Vagina (tissue), 2 donors: ENCODE results near the gene PDE4D. TPM values are rescaled to one million over a fixed set of nuclear protein-coding genes. Genes with fewer than 3 reads are reported as not detected.

Source experiments
- DNase-seq, 2 donors: peaks; one replicate each; pipeline ENCODE4 v3.0.0-alpha.2; 2017; ENCODE audit errors: extremely low spot score in 2 of 2
- H3K27ac ChIP-seq: fragments of 200-600 bp; sonication (generic); one replicate; pipeline ENCODE4 v1.5.1; 2019
- H3K27me3 ChIP-seq: fragments of 200-600 bp; sonication (generic); one replicate; pipeline ENCODE4 v1.5.1; 2019
- H3K36me3 ChIP-seq, 2 donors: fragments of 200-600 bp; sonication (generic); one replicate each; pipeline ENCODE4 v1.5.1; 2017 to 2019
- H3K4me1 ChIP-seq: fragments of 200-600 bp; sonication (generic); one replicate; pipeline ENCODE4 v1.5.1; 2019
- H3K4me3 ChIP-seq, 2 donors: fragments of 200-600 bp; sonication (generic); 1 replicate in 1 of 2; 2 replicates in 1 of 2; pipeline ENCODE4 v1.5.1; 2016 to 2019
- H3K9me3 ChIP-seq: fragments of 200-600 bp; sonication (generic); one replicate; pipeline ENCODE4 v1.5.1; 2019
- POLR2A ChIP-seq, 2 donors: fragments of 450-650 bp; IDR thresholded peaks; one replicate each; pipeline ENCODE4 v1.6.1; 2017; ENCODE audit warnings: antibody characterized with exemption in 2 of 2, mild to moderate bottlenecking in 2 of 2, moderate library complexity in 2 of 2
- POLR2AphosphoS5 ChIP-seq, 2 donors: sonication (generic); formaldehyde crosslinking; IDR thresholded peaks; one replicate each; pipeline ENCODE4 v1.9.0; 2017; ENCODE audit warnings: antibody characterized with exemption in 2 of 2, mild to moderate bottlenecking in 2 of 2, low read depth in 1 of 2; ENCODE audit not compliant: insufficient read depth in 1 of 2
- intact Hi-C: fragments of 100-400 bp; cut with DNase I; formaldehyde crosslinking; loops from one replicate; pipeline ENCODE4 v1.15.1; 2023
- total RNA-seq: library from RNA; depleted of rRNA; stranded (reverse); fragments of >200 nt; gene quantifications from one replicate; pipeline ENCODE4 v1.2.3, GENCODE V29; 2016
- TF ChIP-seq, protein P1 (sequence below), 3 experiments: fragments of 450-650 bp in 2 of 3; fragments of 200-600 bp in 1 of 3; sonication (generic) in 1 of 3; IDR thresholded peaks; one replicate each; pipeline ENCODE4 v1.5.1; 2017 to 2019; ENCODE audit warnings: antibody characterized with exemption in 3 of 3, mild to moderate bottlenecking in 2 of 3, moderate library complexity in 2 of 3

PDE4D gene
- total RNA-seq, 1 donor from 2014 or later, result 86.9 TPM

GRCh38 chr5:59098743-59099142 lies 794.8 kb downstream of the PDE4D start:
- Histone ChIP-seq H3K9me3 (no peaks in the 10 kb centered on the region), H3K27ac (no peak overlapping the region), H3K36me3 (no peaks in the 10 kb centered on the region), H3K4me1 (peaks cover 30% of the 10 kb centered on the region), H3K4me3 (no peak overlapping the region), H3K27me3 (no peaks in the 10 kb centered on the region)
- TF ChIP-seq, protein P1, sequence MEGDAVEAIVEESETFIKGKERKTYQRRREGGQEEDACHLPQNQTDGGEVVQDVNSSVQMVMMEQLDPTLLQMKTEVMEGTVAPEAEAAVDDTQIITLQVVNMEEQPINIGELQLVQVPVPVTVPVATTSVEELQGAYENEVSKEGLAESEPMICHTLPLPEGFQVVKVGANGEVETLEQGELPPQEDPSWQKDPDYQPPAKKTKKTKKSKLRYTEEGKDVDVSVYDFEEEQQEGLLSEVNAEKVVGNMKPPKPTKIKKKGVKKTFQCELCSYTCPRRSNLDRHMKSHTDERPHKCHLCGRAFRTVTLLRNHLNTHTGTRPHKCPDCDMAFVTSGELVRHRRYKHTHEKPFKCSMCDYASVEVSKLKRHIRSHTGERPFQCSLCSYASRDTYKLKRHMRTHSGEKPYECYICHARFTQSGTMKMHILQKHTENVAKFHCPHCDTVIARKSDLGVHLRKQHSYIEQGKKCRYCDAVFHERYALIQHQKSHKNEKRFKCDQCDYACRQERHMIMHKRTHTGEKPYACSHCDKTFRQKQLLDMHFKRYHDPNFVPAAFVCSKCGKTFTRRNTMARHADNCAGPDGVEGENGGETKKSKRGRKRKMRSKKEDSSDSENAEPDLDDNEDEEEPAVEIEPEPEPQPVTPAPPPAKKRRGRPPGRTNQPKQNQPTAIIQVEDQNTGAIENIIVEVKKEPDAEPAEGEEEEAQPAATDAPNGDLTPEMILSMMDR (IDR thresholded peaks at IDR 0.05), result no peak
- TF ChIP-seq POLR2AphosphoS5 (IDR thresholded peaks at IDR 0.05; ENCODE audit: insufficient read depth in 1 of 2, low read depth in 1 of 2) (no peak), POLR2A (IDR thresholded peaks at IDR 0.05) (no peak)
- DNase-seq, result no peak
- intact Hi-C loops, result no loop called here

DNA sequence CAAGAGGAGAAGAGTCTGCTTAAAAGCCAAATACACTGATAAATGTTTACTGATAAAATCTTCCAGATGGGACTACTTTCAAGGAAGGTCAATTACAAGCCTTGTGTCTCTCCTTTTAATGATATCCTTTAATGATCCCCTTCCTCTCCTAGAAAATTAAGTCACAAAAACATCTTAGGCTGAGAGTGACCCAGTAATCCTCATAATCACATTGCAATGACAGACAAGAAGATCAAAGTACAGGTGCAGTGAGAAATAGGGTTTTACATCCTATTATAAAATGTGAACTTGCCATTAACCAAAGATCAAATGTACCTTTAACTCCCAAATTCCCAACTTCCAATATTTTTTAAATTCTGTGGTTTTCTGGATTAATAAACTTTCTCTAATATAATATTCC lies 795.8 kb downstream of the PDE4D start:
- Histone ChIP-seq H3K4me1 (peaks cover 30% of the 10 kb centered on the region), H3K36me3 (no peaks in the 10 kb centered on the region), H3K27ac (no peak overlapping the region), H3K9me3 (no peaks in the 10 kb centered on the region), H3K27me3 (no peaks in the 10 kb centered on the region), H3K4me3 (no peak overlapping the region)
- intact Hi-C loops, result no loop called here
- DNase-seq, result no peak
- TF ChIP-seq, protein P1 (IDR thresholded peaks at IDR 0.05), result no peak
- TF ChIP-seq POLR2A (IDR thresholded peaks at IDR 0.05) (no peak), POLR2AphosphoS5 (IDR thresholded peaks at IDR 0.05; ENCODE audit: insufficient read depth in 1 of 2, low read depth in 1 of 2) (no peak)

DNA sequence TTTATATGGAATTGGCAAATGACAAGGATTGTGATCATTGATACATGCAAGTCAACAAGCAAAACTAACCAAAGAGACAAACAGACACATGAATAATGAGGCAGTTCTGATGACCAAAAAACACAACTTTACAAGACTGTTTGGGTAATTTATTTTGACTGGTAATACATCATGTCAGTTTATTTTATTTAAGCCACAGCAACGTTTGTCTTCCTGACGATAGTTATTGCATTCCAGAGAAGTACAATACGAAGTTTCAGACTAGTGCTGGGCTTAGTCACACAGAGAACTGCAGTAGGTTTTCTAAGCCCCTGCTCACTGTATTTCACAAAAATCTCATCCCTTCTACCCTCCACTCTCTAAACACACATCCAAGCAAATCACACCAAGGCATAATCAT lies 796.4 kb downstream of the PDE4D start:
- TF ChIP-seq POLR2AphosphoS5 (IDR thresholded peaks at IDR 0.05; ENCODE audit: insufficient read depth in 1 of 2, low read depth in 1 of 2) (no peak), POLR2A (IDR thresholded peaks at IDR 0.05) (no peak)
- TF ChIP-seq, protein P1 (IDR thresholded peaks at IDR 0.05), result no peak
- H3K27ac ChIP-seq, result no peak overlapping the region
- DNase-seq, result no peak
- H3K36me3 ChIP-seq, result no peaks in the 10 kb centered on the region
- H3K27me3 ChIP-seq, result no peaks in the 10 kb centered on the region
- H3K4me1 ChIP-seq, result peaks cover 30% of the 10 kb centered on the region
- H3K9me3 ChIP-seq, result no peaks in the 10 kb centered on the region
- intact Hi-C loops, result no loop called here
- no peak overlapping the region for H3K4me3 ChIP-seq

DNA sequence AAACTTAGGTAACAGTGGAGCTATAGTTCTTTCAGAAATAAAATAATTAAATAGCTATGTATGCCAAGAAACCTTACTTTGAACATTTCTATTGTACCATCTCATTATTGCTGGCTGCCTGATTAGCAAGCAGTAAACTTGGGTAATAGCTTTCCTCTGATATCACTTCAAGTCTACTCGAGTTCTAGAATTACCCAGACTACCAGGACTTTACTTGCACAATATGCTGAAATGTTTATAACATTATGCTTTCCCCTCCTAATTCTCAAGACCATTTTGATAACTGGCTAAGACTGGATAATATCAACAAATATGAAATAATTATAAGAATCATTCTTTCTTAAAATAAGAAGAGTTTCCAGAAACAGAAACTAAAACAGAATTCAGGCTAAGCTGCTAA lies 798.0 kb downstream of the PDE4D start:
- Histone ChIP-seq H3K27ac (no peak overlapping the region), H3K4me3 (no peak overlapping the region)
- TF ChIP-seq POLR2A (IDR thresholded peaks at IDR 0.05) (no peak), POLR2AphosphoS5 (IDR thresholded peaks at IDR 0.05; ENCODE audit: insufficient read depth in 1 of 2, low read depth in 1 of 2) (no peak)
- TF ChIP-seq, protein P1 (IDR thresholded peaks at IDR 0.05), result no peak

GRCh38 chr5:59094864-59095263 lies 798.7 kb downstream of the PDE4D start:
- Histone ChIP-seq H3K27me3 (no peaks in the 10 kb centered on the region), H3K9me3 (no peaks in the 10 kb centered on the region), H3K4me1 (peaks cover 19% of the 10 kb centered on the region), H3K27ac (no peak overlapping the region), H3K4me3 (no peak overlapping the region), H3K36me3 (no peaks in the 10 kb centered on the region)
- no peak for TF ChIP-seq POLR2AphosphoS5 (IDR thresholded peaks at IDR 0.05; ENCODE audit: insufficient read depth in 1 of 2, low read depth in 1 of 2)
- no peak for TF ChIP-seq POLR2A (IDR thresholded peaks at IDR 0.05)
- TF ChIP-seq, protein P1 (IDR thresholded peaks at IDR 0.05), result no peak
- no peak for DNase-seq
- intact Hi-C loops, result no loop called here

More for the DNA sequence above, 798.0 kb downstream of the PDE4D start:
- Histone ChIP-seq H3K4me1 (peaks cover 26% of the 10 kb centered on the region), H3K27me3 (no peaks in the 10 kb centered on the region), H3K9me3 (no peaks in the 10 kb centered on the region), H3K36me3 (no peaks in the 10 kb centered on the region)
- intact Hi-C loops, result no loop called here
- no peak for DNase-seq
